ENCODE measurements around the gene SPRR2A.
"Not testable (repeated sequence)": the region's sequence is repeated elsewhere in the genome, so short reads cannot be mapped to it uniquely, and the experiment has no call there.

The SPRR2A gene

GRCh38 chr1:153057375-153057774, at the start of gene SPRR2A:
Gene SPRR2A (minus strand): TSS chr1:153057512. CDS start chr1:153056735, 777 bp downstream.
- Histone ChIP-seq H3K27me3 (ENCODE audit: low read depth) (no peaks in the 10 kb centered on the region), H3K36me3 (replicated peaks) (no peaks in the 10 kb centered on the region), H3K4me1 (no peaks in the 10 kb centered on the region), H3K4me3 (no peak within 1 kb of the TSS), H3K9me3 (no peaks in the 10 kb centered on the region)
- in situ Hi-C loops (cut with MboI; ENCODE audit: low sequenced_read_pairs): no loop called here
- DNase-seq (ENCODE audit: low spot score in 2 of 2): no peak

- in situ Hi-C loops (cut with MboI; ENCODE audit: low sequenced_read_pairs): no loop called here
- DNase-seq (ENCODE audit: low spot score in 2 of 2): no peak
- Histone ChIP-seq H3K4me1 (no peaks in the 10 kb centered on the region), H3K27me3 (ENCODE audit: low read depth) (no peaks in the 10 kb centered on the region), H3K4me3 (no peak overlapping the region), H3K9me3 (no peaks in the 10 kb centered on the region), H3K36me3 (replicated peaks) (no peaks in the 10 kb centered on the region)
Measured at GRCh38 chr1:153100245-153100644, 42.9 kb upstream of the SPRR2A start.

DNA sequence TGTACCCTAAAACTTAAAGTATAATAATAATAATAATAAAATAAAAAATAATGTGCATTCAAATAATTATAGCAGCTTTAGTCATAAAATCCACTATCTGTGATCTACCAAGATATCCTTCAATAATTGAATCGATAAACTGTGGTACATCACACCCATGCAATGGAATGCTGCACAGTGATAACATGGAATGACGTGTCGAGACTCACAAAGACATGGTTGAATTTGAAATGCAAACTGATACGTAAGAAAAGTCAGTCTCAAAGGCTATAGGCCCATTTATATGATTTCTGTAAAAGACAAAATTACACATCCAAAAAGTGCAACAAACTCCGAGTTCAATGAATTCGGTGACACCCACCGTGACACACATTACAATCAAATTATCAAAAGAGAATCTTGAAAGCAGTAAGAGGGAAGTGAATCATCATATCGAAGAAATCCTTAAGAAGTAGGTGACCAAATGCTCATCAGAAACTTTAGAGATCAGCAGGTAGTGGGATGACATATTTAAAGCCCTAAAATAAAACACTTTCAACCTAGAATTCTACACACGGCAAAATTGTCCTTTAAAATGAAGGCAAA, 42.2 kb upstream of the SPRR2A start:
- Histone ChIP-seq H3K27me3 (ENCODE audit: low read depth) (no peaks in the 10 kb centered on the region), H3K4me1 (no peaks in the 10 kb centered on the region), H3K4me3 (no peak overlapping the region), H3K9me3 (no peaks in the 10 kb centered on the region), H3K36me3 (replicated peaks) (no peaks in the 10 kb centered on the region)
- no peak for DNase-seq (ENCODE audit: low spot score in 2 of 2)
- in situ Hi-C loops (cut with MboI; ENCODE audit: low sequenced_read_pairs): no loop called here

DNA sequence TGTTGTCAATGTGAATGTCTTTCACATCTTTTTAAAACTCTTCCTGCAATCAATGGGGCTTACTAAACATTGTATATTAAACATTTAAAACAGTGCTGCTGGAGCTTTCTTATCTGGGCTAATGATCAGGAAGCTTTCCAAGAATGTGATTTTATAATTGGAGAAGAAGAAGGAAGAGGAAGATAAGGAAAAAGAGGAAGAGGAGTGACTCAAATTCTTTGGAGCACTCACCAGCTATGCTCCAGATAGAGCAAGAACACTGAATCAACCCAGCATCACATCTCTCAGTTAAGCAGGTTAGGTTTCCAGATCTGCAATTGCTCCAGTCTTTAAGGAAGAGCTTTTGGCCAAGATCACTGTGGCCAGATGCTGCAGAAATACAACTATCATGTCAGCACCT, 38.5 kb upstream of the SPRR2A start:
- 0 out of 2 replicates have a peak, but pooled peaks cover 2% of the 10 kb centered on the region for H3K27me3 ChIP-seq (ENCODE audit: low read depth)
- no peaks in the 10 kb centered on the region for H3K9me3 ChIP-seq
- DNase-seq (ENCODE audit: low spot score in 2 of 2): no peak
- in situ Hi-C loops (cut with MboI; ENCODE audit: low sequenced_read_pairs): no loop called here
- no peaks in the 10 kb centered on the region for H3K36me3 ChIP-seq (replicated peaks)
- H3K4me3 ChIP-seq: no peak overlapping the region
- no peaks in the 10 kb centered on the region for H3K4me1 ChIP-seq

DNA sequence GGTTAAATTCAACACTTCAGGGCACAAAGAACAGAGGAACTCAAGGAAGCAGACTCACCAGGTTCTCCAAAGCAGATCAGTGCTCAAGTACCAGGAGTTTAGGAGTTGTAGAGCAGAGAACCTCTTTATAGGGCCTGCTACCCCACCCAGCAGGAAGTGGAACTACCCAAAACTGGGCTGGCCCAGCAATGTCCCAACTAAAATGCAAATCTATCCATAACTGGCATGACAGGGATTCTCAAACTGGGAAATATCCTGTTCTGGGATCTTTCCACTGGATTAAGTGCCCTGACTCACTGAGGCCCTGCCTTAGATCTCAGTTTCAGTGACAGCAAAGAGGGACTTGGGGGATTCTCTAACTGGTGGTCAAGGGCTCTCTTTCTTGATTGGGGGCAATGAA, 37.1 kb upstream of the SPRR2A start, which contains the start of gene SPRR2E:
Gene SPRR2E (minus strand): TSS at position 101 of the 400 bp plus-strand sequence. CDS start 775 bp downstream, outside the sequence.
- in situ Hi-C loops (cut with MboI; ENCODE audit: low sequenced_read_pairs): no loop called here
- DNase-seq (ENCODE audit: low spot score in 2 of 2): no peak
- Histone ChIP-seq H3K9me3 (no peaks in the 10 kb centered on the region), H3K36me3 (replicated peaks) (no peaks in the 10 kb centered on the region), H3K4me3 (no peak within 1 kb of the TSS), H3K4me1 (no peaks in the 10 kb centered on the region), H3K27me3 (ENCODE audit: low read depth) (0 out of 2 replicates have a peak, but pooled peaks cover 2% of the 10 kb centered on the region)

DNA sequence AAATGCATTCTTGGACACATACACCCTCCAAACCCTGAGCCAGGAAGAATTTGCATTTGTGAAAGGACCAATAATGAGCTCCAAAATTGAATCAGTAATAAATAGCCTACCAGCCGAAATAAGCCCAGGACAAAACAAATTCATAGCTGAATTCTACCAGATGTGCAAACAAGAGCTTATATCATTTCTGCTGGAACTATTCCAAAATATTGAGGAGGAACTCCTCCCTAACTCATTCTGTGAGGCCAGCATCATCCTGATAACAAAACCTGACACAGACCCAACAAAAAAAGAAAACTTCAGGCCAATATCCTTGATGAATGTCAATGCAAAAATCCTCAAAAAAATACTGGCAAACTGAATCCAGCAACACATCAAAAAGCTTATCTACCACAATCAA, 30.3 kb upstream of the SPRR2A start:
- in situ Hi-C loops (cut with MboI; ENCODE audit: low sequenced_read_pairs): no loop called here
- Histone ChIP-seq H3K4me1 (no peaks in the 10 kb centered on the region), H3K4me3 (no peak overlapping the region), H3K9me3 (no peaks in the 10 kb centered on the region), H3K27me3 (ENCODE audit: low read depth) (0 out of 2 replicates have a peak, but pooled peaks cover 2% of the 10 kb centered on the region), H3K36me3 (replicated peaks) (no peaks in the 10 kb centered on the region)
- DNase-seq (ENCODE audit: low spot score in 2 of 2): no peak

DNA sequence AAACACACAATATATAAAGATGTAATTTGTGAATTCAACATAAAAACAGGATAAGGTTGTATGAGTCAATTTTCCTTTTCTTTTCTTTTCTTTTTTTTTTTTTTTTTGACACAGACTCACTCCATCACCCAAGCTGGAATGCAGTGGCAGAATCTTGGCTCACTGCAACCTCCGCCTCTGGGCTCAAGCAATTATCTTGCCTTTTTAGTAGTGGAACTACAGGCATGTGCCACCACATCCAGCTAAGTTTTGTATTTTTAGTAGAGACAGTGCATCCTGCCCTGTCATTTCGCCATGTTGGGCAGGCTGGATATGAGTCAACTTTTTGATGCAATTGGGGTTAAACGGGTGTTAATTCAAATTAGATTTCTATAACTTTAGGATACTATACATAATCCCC, 24.4 kb upstream of the SPRR2A start:
- in situ Hi-C loops (cut with MboI; ENCODE audit: low sequenced_read_pairs): no loop called here
- no peaks in the 10 kb centered on the region for H3K9me3 ChIP-seq
- H3K4me1 ChIP-seq: no peaks in the 10 kb centered on the region
- no peak overlapping the region for H3K4me3 ChIP-seq
- no peak for DNase-seq (ENCODE audit: low spot score in 2 of 2)
- no peaks in the 10 kb centered on the region for H3K36me3 ChIP-seq (replicated peaks)
- H3K27me3 ChIP-seq (ENCODE audit: low read depth): no peaks in the 10 kb centered on the region

- Histone ChIP-seq H3K27me3 (ENCODE audit: low read depth) (no peaks in the 10 kb centered on the region), H3K9me3 (no peaks in the 10 kb centered on the region), H3K36me3 (replicated peaks) (no peaks in the 10 kb centered on the region), H3K4me1 (no peaks in the 10 kb centered on the region), H3K4me3 (no peak overlapping the region)
- in situ Hi-C loops (cut with MboI; ENCODE audit: low sequenced_read_pairs): no loop called here
- no peak for DNase-seq (ENCODE audit: low spot score in 2 of 2)
Measured at GRCh38 chr1:153072806-153073726, 15.8 kb upstream of the SPRR2A start.

DNA sequence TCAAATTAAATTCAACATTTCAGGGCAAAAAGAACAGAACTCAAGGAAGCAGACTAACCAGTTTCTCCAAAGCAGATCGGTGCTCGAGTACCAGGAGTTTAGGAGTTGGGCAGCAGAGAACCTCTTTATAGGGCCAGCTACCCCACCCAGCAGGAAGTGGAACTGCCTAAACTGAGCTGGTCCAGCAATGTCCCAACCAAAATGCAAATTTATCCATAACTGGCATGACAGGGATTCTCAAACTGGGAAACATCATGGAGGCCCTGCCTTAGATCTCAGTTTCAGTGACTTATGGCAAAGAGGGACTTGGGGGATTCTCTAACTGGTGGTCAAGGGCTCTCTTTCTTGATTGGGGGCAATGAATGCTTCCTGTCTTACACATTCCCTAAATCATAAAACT, 14.2 kb upstream of the SPRR2A start, which contains the start of gene SPRR2B:
Gene SPRR2B (minus strand): TSS at position 101 of the 400 bp plus-strand sequence. CDS start 772 bp downstream, outside the sequence.
- no peaks in the 10 kb centered on the region for H3K4me1 ChIP-seq
- H3K9me3 ChIP-seq: no peaks in the 10 kb centered on the region
- H3K4me3 ChIP-seq: no peak within 1 kb of the TSS
- H3K36me3 ChIP-seq (replicated peaks): no peaks in the 10 kb centered on the region
- no peak for DNase-seq (ENCODE audit: low spot score in 2 of 2)
- in situ Hi-C loops (cut with MboI; ENCODE audit: low sequenced_read_pairs): no loop called here
- H3K27me3 ChIP-seq (ENCODE audit: low read depth): no peaks in the 10 kb centered on the region

- Histone ChIP-seq H3K36me3 (replicated peaks) (no peaks in the 10 kb centered on the region), H3K9me3 (no peaks in the 10 kb centered on the region), H3K4me1 (no peaks in the 10 kb centered on the region), H3K27me3 (ENCODE audit: low read depth) (no peaks in the 10 kb centered on the region), H3K4me3 (no peak overlapping the region)
- in situ Hi-C loops (cut with MboI; ENCODE audit: low sequenced_read_pairs): no loop called here
- no peak for DNase-seq (ENCODE audit: low spot score in 2 of 2)
Measured at GRCh38 chr1:153070243-153070642, 12.9 kb upstream of the SPRR2A start.

DNA sequence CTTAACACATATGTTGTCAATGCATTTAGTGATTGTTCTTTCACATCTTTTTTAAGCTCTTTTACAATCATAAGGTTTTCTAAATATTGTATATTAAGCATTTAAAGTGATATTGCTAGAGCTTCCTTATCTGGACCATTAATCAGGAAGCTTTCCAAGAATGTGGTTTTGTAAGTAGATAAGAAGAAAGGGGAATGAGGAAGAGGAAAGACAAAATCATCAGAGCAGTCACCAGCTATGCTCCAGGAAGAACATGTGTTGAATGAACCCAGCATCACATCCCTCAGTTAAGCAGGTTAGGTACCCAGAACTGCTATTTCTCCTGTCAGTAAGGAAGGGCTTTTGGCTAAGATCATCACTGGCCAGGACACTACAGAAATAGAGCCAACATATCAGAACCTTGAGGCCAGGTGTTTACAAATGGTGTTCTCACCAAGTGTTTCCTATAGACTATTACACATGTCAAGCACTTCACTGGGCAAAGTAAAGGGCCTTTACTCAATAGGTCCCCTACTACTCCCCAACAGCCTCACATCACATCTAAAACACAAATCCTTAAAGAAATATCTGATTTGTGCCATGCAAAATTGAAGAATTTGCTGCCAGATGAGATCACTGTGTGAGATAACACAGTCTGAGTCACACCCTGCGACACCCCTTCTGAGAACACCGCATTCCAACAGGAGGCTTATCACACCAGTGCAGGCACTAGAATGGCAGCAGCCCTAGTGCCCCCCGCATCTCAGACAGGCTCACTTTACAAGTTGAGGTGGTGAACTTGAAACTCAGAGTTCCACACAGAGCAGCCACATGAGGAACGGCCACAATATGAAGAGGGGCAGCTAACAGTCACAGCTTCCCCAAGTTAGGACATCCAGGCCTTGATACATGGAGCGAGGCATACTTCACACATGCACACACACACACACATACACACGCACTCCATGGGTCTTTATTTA, 1.8 kb upstream of the SPRR2A start:
- in situ Hi-C loops (cut with MboI; ENCODE audit: low sequenced_read_pairs): no loop called here
- no peak overlapping the region for H3K4me3 ChIP-seq
- DNase-seq (ENCODE audit: low spot score in 2 of 2): no peak

DNA sequence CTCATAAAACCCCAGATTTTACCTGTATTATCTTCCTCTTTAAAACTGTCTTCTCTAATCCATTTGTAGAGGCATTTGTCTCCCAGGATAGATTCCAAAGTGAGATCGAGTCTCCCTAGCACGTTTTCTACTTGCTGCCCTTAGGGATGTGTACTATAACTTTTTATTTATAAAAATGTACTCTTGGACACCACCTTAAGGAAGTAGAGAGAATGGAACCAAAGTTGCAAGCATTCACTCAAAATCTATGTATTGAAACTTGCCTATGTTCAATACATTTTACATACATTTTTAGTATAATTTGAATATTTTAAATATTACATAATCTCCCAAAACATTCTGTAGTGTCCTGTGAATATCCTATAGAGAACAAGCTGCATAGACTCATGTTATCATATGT, 842 bp upstream of the SPRR2A start:
- H3K4me1 ChIP-seq: no peaks in the 10 kb centered on the region
- H3K36me3 ChIP-seq (replicated peaks): no peaks in the 10 kb centered on the region
- in situ Hi-C loops (cut with MboI; ENCODE audit: low sequenced_read_pairs): no loop called here

More for the DNA sequence above, 1.8 kb upstream of the SPRR2A start:
- no peaks in the 10 kb centered on the region for H3K27me3 ChIP-seq (ENCODE audit: low read depth)
- H3K36me3 ChIP-seq (replicated peaks): no peaks in the 10 kb centered on the region
- H3K4me1 ChIP-seq: no peaks in the 10 kb centered on the region
- no peaks in the 10 kb centered on the region for H3K9me3 ChIP-seq

DNA sequence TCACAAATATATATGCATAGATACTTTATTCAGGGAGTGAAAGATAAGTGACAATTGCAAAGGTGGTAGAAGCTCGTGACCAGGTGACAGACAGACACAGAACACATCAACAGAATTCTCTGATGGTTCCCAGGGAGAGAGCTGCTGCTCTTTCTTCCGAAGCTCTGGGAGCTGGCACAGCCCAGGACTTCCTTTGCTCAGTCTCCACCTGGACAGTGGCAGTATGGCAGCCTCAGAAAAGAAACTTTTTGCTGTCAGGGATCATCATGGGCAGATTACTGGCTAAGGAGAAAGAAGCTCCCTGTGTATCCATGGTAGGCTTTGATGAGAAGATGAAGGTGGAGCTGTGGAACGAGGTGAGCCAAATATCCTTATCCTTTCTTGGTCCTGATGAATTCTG, 1.2 kb downstream of the SPRR2A start:
- H3K4me1 ChIP-seq; in situ Hi-C loops (cut with MboI; ENCODE audit: low sequenced_read_pairs); H3K27me3 ChIP-seq (ENCODE audit: low read depth); H3K36me3 ChIP-seq (replicated peaks); H3K9me3 ChIP-seq; DNase-seq (ENCODE audit: low spot score in 2 of 2); H3K4me3 ChIP-seq: not testable (repeated sequence)

More for the DNA sequence above, 842 bp upstream of the SPRR2A start:
- DNase-seq (ENCODE audit: low spot score in 2 of 2): no peak
- no peaks in the 10 kb centered on the region for H3K9me3 ChIP-seq
- no peaks in the 10 kb centered on the region for H3K27me3 ChIP-seq (ENCODE audit: low read depth)
- no peak overlapping the region for H3K4me3 ChIP-seq
